Natural killer cell treated with Interleukin-12 subunit alpha and Interleukin-12 subunit beta and Interleukin-15 and Interleukin-18, amount 100 ng/mL, for 72 hours (primary cell): Measurements from ENCODE around the gene EXOC7. TPM values are rescaled to one million over a fixed set of nuclear protein-coding genes. Genes with fewer than 3 reads are reported as not detected.

Experiments
- ATAC-seq, 2 donors: fragments of 150-1000 bp; cut with Tn5 transposase in 1 of 2; sonication (Bioruptor Pico), chemical (Tn5 transposase) in 1 of 2; 2 replicates each; pipeline ENCODE4 v1.10.0; 2021
- DNase-seq: peaks from one replicate; pipeline ENCODE4 v3.0.0; 2022; ENCODE audit warnings: low spot score
- H3K27ac Mint-ChIP-seq, 2 donors: 1 replicate in 1 of 2; 2 replicates in 1 of 2; pipeline ENCODE4 v1.8.0; 2022; ENCODE audit warnings: mixed read lengths in 2 of 2, mild to moderate bottlenecking in 1 of 2, moderate library complexity in 1 of 2
- H3K27me3 Mint-ChIP-seq, 2 donors: 1 replicate in 1 of 2; 2 replicates in 1 of 2; pipeline ENCODE4 v1.8.0; 2022; ENCODE audit warnings: mixed read lengths in 2 of 2
- H3K36me3 Mint-ChIP-seq: one replicate; pipeline ENCODE4 v1.8.0; 2022; ENCODE audit warnings: mixed read lengths
- H3K4me1 Mint-ChIP-seq, 2 donors: 1 replicate in 1 of 2; 2 replicates in 1 of 2; pipeline ENCODE4 v1.8.0; 2022; ENCODE audit warnings: low read depth in 2 of 2, mixed read lengths in 2 of 2, mild to moderate bottlenecking in 1 of 2
- H3K4me3 Mint-ChIP-seq: one replicate; pipeline ENCODE4 v1.8.0; 2022; ENCODE audit warnings: mixed read lengths
- H3K9me3 Mint-ChIP-seq: 2 replicates; pipeline ENCODE4 v1.8.0; 2022; ENCODE audit warnings: mixed read lengths
- total RNA-seq, 2 donors: library from RNA; stranded (reverse); gene quantifications; one replicate each; pipeline ENCODE4 v1.2.3, GENCODE V29; 2022

Gene EXOC7
- 100 to 1,000 TPM; 134 to 163 TPM for total RNA-seq

- peak; percentile 91 for DNase-seq
- H3K4me3 Mint-ChIP-seq = peak within 1 kb of the TSS; percentile 91
- peaks cover 4% of the 10 kb centered on the region for H3K36me3 Mint-ChIP-seq
- peak; percentile 95 to 98 for ATAC-seq
- H3K27me3 Mint-ChIP-seq = no peaks in the 10 kb centered on the region
- H3K4me1 Mint-ChIP-seq = peaks cover 14 to 21% of the 10 kb centered on the region in 2 donors
- peak within 1 kb of the TSS; percentile 83 to 97 for H3K27ac Mint-ChIP-seq
- H3K9me3 Mint-ChIP-seq = no peaks in the 10 kb centered on the region
Observed at GRCh38 chr17:76103274-76104139, at the start of gene EXOC7. Gene EXOC7, minus strand, starts transcription at chr17:76103787. Its CDS starts 95 bp downstream, at chr17:76103692.

DNA sequence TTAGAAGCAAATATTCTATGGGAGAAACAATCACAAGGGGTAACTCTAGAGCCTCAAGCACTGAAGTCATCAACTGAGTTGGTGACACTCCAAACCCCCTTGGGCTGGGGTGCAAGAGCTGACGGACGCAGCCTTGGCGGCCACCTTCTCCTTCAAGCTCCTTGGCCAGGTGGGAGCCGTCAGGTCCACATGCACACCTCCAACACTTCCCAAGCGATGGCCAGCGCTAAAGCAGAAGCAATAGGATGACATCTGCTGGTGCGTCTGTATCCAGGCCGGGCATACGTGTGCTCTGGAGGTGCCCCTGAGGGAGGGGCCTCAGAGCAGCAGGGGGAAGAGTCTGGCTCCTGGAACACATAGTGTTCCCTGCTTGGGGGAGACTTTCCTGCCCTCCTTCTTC lies 49.6 kb upstream of the EXOC7 start:
- no peak overlapping the region for H3K27ac Mint-ChIP-seq
- ATAC-seq (no peak), DNase-seq (no peak)
- peaks cover 0 to 9% of the 10 kb centered on the region in 2 donors for H3K4me1 Mint-ChIP-seq
- no peaks in the 10 kb centered on the region for H3K36me3 Mint-ChIP-seq
- H3K9me3 Mint-ChIP-seq = no peaks in the 10 kb centered on the region
- H3K4me3 Mint-ChIP-seq = no peak overlapping the region
- H3K27me3 Mint-ChIP-seq = no peaks in the 10 kb centered on the region

GRCh38 chr17:76152591-76152990 lies 49.0 kb upstream of the EXOC7 start:
- H3K4me3 Mint-ChIP-seq = no peak overlapping the region
- no peaks in the 10 kb centered on the region for H3K36me3 Mint-ChIP-seq
- H3K27ac Mint-ChIP-seq = peak overlapping the region in 1 of 2 donors; percentile 51
- no peak for ATAC-seq
- no peaks in the 10 kb centered on the region for H3K27me3 Mint-ChIP-seq
- DNase-seq = no peak
- H3K9me3 Mint-ChIP-seq = no peaks in the 10 kb centered on the region
- H3K4me1 Mint-ChIP-seq = peaks cover 0 to 9% of the 10 kb centered on the region in 2 donors

- H3K36me3 Mint-ChIP-seq = no peaks in the 10 kb centered on the region
- no peaks in the 10 kb centered on the region for H3K9me3 Mint-ChIP-seq
- H3K27ac Mint-ChIP-seq = peak overlapping the region in 1 of 2 donors; percentile 51
- peaks cover 4 to 15% of the 10 kb centered on the region in 2 donors for H3K4me1 Mint-ChIP-seq
- DNase-seq (no peak), ATAC-seq (no peak)
- H3K27me3 Mint-ChIP-seq = no peaks in the 10 kb centered on the region
- H3K4me3 Mint-ChIP-seq = no peak overlapping the region
Observed at GRCh38 chr17:76151896-76152454, 48.4 kb upstream of the EXOC7 start.

DNA sequence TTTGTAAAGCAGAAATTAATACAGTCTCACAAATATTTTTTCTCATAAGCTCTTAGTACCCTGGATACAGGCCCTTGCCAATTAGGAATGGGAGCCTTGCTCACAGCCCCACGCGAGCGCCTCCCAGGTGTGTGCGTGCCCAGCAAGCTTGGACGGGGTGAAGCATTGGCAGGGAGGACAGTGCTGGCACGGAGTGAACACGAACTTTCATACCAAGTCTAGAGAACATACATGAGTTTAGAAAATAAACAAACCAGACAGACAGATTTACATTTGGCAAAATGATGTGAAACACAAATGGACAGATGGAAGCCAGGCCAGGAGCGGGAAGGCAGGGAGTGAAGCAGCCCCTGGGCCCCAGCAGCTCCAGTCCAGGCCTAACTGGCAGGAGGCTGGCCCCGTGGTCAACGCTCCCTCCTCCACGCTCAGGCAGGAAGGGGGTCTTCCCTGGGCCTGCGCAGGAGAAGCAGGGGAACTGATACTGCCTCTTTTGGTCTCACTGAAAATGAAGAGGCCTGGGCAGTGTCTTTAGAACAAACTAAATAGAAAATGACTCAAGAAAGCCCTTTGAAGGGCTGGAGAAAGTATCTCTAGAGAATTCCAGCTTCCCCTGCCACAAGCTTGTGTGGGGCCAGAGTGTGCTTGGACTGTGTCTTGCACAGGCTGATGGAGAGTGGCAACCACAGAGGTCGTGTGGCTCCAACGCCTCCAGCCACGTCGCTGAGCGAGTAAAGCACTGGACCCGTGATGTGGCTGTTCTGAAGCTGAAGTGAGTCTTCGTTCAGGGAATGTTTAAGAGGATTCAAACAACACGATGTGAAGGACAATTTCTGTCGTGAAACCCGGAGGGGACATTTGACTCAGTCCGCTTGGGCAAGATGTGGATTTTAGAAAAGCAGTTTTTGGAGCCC lies 47.4 kb upstream of the EXOC7 start:
- no peak overlapping the region for H3K4me3 Mint-ChIP-seq
- H3K27ac Mint-ChIP-seq = peak overlapping the region in 1 of 2 donors; percentile 64
- H3K4me1 Mint-ChIP-seq = peaks cover 13 to 25% of the 10 kb centered on the region in 2 donors
- H3K27me3 Mint-ChIP-seq = no peaks in the 10 kb centered on the region
- no peaks in the 10 kb centered on the region for H3K36me3 Mint-ChIP-seq
- DNase-seq (no peak), ATAC-seq (no peak)
- no peaks in the 10 kb centered on the region for H3K9me3 Mint-ChIP-seq

DNA sequence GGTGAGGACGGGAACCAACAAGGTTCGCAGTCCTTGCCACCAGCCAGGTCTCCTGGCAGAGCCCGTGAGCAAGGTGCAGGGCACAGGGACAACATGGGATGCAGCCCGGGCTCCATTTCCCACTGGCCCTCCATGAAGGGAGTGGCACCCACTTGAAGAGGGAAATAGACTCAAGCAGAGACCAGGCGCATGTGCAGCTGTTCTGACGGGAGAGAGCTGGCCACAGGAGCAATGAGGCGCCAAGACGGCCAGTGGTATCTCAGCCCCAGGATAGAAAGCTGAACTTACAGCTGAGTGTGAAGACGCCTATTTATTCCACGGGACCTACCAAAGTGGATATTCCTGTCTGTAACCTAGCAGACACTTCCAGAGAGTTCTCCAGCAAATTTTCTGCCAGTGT lies 45.6 kb upstream of the EXOC7 start:
- no peak for DNase-seq
- peaks cover 28 to 42% of the 10 kb centered on the region in 2 donors for H3K4me1 Mint-ChIP-seq
- no peaks in the 10 kb centered on the region for H3K27me3 Mint-ChIP-seq

GRCh38 chr17:76148015-76148326 lies 44.4 kb upstream of the EXOC7 start:
- H3K27ac Mint-ChIP-seq = peak overlapping the region; percentile 98 to 99
- no peaks in the 10 kb centered on the region for H3K9me3 Mint-ChIP-seq
- H3K4me1 Mint-ChIP-seq = peaks cover 37 to 52% of the 10 kb centered on the region in 2 donors

More for the DNA sequence above, 45.6 kb upstream of the EXOC7 start:
- Mint-ChIP-seq H3K27ac (no peak overlapping the region), H3K4me3 (no peak overlapping the region), H3K9me3 (no peaks in the 10 kb centered on the region), H3K36me3 (no peaks in the 10 kb centered on the region)
- no peak for ATAC-seq

GRCh38 chr17:76147211-76148014 lies 43.8 kb upstream of the EXOC7 start:
- Mint-ChIP-seq H3K27me3 (no peaks in the 10 kb centered on the region), H3K9me3 (no peaks in the 10 kb centered on the region), H3K27ac (peak overlapping the region; percentile 98 to 99), H3K4me1 (peaks cover 43 to 58% of the 10 kb centered on the region in 2 donors), H3K36me3 (no peaks in the 10 kb centered on the region), H3K4me3 (no peak overlapping the region)
- DNase-seq = peak; percentile 26
- ATAC-seq = no peak

More at GRCh38 chr17:76148015-76148326, 44.4 kb upstream of the EXOC7 start:
- H3K27me3 Mint-ChIP-seq = no peaks in the 10 kb centered on the region
- no peak overlapping the region for H3K4me3 Mint-ChIP-seq
- no peaks in the 10 kb centered on the region for H3K36me3 Mint-ChIP-seq
- no peak for DNase-seq
- ATAC-seq = no peak

GRCh38 chr17:76146053-76146851 lies 42.7 kb upstream of the EXOC7 start:
- H3K9me3 Mint-ChIP-seq = no peaks in the 10 kb centered on the region
- DNase-seq = peak; percentile 69
- peak; percentile 60 to 69 for ATAC-seq
- peak overlapping the region; percentile 86 for H3K4me3 Mint-ChIP-seq
- no peaks in the 10 kb centered on the region for H3K36me3 Mint-ChIP-seq
- H3K27me3 Mint-ChIP-seq = no peaks in the 10 kb centered on the region
- peaks cover 54 to 62% of the 10 kb centered on the region in 2 donors for H3K4me1 Mint-ChIP-seq
- H3K27ac Mint-ChIP-seq = peak overlapping the region; percentile 98 to 99

- no peaks in the 10 kb centered on the region for H3K36me3 Mint-ChIP-seq
- ATAC-seq = peak; percentile 13 to 41
Observed at GRCh38 chr17:76145231-76146052, 41.9 kb upstream of the EXOC7 start.

DNA sequence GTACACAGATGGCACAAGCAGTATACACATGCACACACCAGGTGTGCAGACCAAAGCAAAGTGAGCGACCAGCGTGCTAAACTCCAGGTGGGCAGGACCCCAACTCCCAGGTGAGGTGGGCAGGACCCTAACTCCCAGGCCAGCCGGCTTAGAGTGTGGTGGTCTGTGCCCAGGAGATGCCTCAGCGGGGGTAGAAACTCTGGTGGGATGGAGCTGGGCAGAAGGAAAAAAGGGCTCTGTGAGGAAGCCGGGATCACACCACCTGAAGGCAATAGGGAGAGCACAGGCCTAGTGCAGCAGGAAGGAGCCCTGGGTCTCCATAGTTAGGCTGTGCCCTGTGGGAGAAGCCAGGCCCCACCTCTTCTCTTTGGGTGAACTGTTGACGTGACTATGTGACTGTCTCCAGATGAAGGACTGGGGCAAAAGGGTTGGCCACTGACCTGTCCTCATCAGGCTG lies 39.0 kb upstream of the EXOC7 start:
- DNase-seq (peak; percentile 54), ATAC-seq (no peak)
- H3K4me1 Mint-ChIP-seq = peaks cover 54 to 59% of the 10 kb centered on the region in 2 donors
- peak overlapping the region; percentile 79 to 99 for H3K27ac Mint-ChIP-seq
- peaks cover 0 to 4% of the 10 kb centered on the region in 2 donors for H3K27me3 Mint-ChIP-seq
- no peaks in the 10 kb centered on the region for H3K36me3 Mint-ChIP-seq
- no peaks in the 10 kb centered on the region for H3K9me3 Mint-ChIP-seq
- peak overlapping the region; percentile 74 for H3K4me3 Mint-ChIP-seq

More at GRCh38 chr17:76145231-76146052, 41.9 kb upstream of the EXOC7 start:
- H3K9me3 Mint-ChIP-seq = no peaks in the 10 kb centered on the region
- peaks cover 54 to 60% of the 10 kb centered on the region in 2 donors for H3K4me1 Mint-ChIP-seq
- H3K27ac Mint-ChIP-seq = peak overlapping the region; percentile 98 to 99
- no peaks in the 10 kb centered on the region for H3K27me3 Mint-ChIP-seq
- H3K4me3 Mint-ChIP-seq = peak overlapping the region; percentile 86
- DNase-seq = peak; percentile 67
